ENCODE data around the gene RNF103. TPM values are rescaled to one million over a fixed set of nuclear protein-coding genes. Genes with fewer than 3 reads are reported as not detected.

RNF103 gene
- total RNA-seq, 1 donor = 28.2 TPM

GRCh38 chr2:86613515-86613914 is 10.2 kb downstream of the RNF103 start:
- no peak for TF ChIP-seq CTCF (IDR thresholded peaks at IDR 0.05; ENCODE audit: extremely low read depth, low read depth, low read length)
- H2AFZ ChIP-seq (ENCODE audit: low read length) = no peak overlapping the region
- H3K4me2 ChIP-seq (ENCODE audit: insufficient read depth, low read length) = no peak overlapping the region
- no peaks in the 10 kb centered on the region for H3K4me1 ChIP-seq (ENCODE audit: insufficient read depth, low read length)
- no peaks in the 10 kb centered on the region for H3K27me3 ChIP-seq (ENCODE audit: insufficient read depth, low read length)
- H3K4me3 ChIP-seq (ENCODE audit: insufficient read depth, low read length) = no peak overlapping the region
- peaks cover 2% of the 10 kb centered on the region for H4K20me1 ChIP-seq (ENCODE audit: insufficient read depth, low read length)
- H3K27ac ChIP-seq (ENCODE audit: low read depth, low read length) = no peak overlapping the region
- H3K79me2 ChIP-seq (ENCODE audit: insufficient read depth, low read length) = peaks cover 3% of the 10 kb centered on the region
- DNase-seq (ENCODE audit: insufficient read length, low spot score, missing footprints) = no peak
- no peaks in the 10 kb centered on the region for H3K9me3 ChIP-seq (ENCODE audit: low read depth, low read length)
- H3K36me3 ChIP-seq (ENCODE audit: insufficient read depth, low read length) = peaks cover 18% of the 10 kb centered on the region

GRCh38 chr2:86610871-86611270 is 12.8 kb downstream of the RNF103 start:
- H3K4me3 ChIP-seq (ENCODE audit: insufficient read depth, low read length) = no peak overlapping the region
- no peak overlapping the region for H2AFZ ChIP-seq (ENCODE audit: low read length)
- H3K27ac ChIP-seq (ENCODE audit: low read depth, low read length) = no peak overlapping the region
- H4K20me1 ChIP-seq (ENCODE audit: insufficient read depth, low read length) = peaks cover 2% of the 10 kb centered on the region
- H3K4me2 ChIP-seq (ENCODE audit: insufficient read depth, low read length) = no peak overlapping the region
- peaks cover 25% of the 10 kb centered on the region for H3K36me3 ChIP-seq (ENCODE audit: insufficient read depth, low read length)
- no peak for TF ChIP-seq CTCF (IDR thresholded peaks at IDR 0.05; ENCODE audit: extremely low read depth, low read depth, low read length)
- no peaks in the 10 kb centered on the region for H3K9me3 ChIP-seq (ENCODE audit: low read depth, low read length)
- H3K27me3 ChIP-seq (ENCODE audit: insufficient read depth, low read length) = no peaks in the 10 kb centered on the region
- H3K79me2 ChIP-seq (ENCODE audit: insufficient read depth, low read length) = peaks cover 2% of the 10 kb centered on the region
- DNase-seq (ENCODE audit: insufficient read length, low spot score, missing footprints) = no peak
- no peaks in the 10 kb centered on the region for H3K4me1 ChIP-seq (ENCODE audit: insufficient read depth, low read length)

GRCh38 chr2:86608832-86609410 is 14.7 kb downstream of the RNF103 start:
- no peak for DNase-seq (ENCODE audit: insufficient read length, low spot score, missing footprints)
- H3K9me3 ChIP-seq (ENCODE audit: low read depth, low read length) = no peaks in the 10 kb centered on the region
- H3K27me3 ChIP-seq (ENCODE audit: insufficient read depth, low read length) = no peaks in the 10 kb centered on the region
- no peak overlapping the region for H3K27ac ChIP-seq (ENCODE audit: low read depth, low read length)
- no peaks in the 10 kb centered on the region for H3K4me1 ChIP-seq (ENCODE audit: insufficient read depth, low read length)
- no peak overlapping the region for H3K4me2 ChIP-seq (ENCODE audit: insufficient read depth, low read length)
- H2AFZ ChIP-seq (ENCODE audit: low read length) = no peak overlapping the region
- H3K79me2 ChIP-seq (ENCODE audit: insufficient read depth, low read length) = no peaks in the 10 kb centered on the region
- no peak overlapping the region for H3K4me3 ChIP-seq (ENCODE audit: insufficient read depth, low read length)
- TF ChIP-seq CTCF (IDR thresholded peaks at IDR 0.05; ENCODE audit: extremely low read depth, low read depth, low read length) = no peak
- peaks cover under 1% of the 10 kb centered on the region for H4K20me1 ChIP-seq (ENCODE audit: insufficient read depth, low read length)
- H3K36me3 ChIP-seq (ENCODE audit: insufficient read depth, low read length) = peaks cover 30% of the 10 kb centered on the region

GRCh38 chr2:86603905-86604304 is 19.8 kb downstream of the RNF103 start:
- H2AFZ ChIP-seq (ENCODE audit: low read length) = no peak overlapping the region
- H4K20me1 ChIP-seq (ENCODE audit: insufficient read depth, low read length) = no peaks in the 10 kb centered on the region
- H3K4me3 ChIP-seq (ENCODE audit: insufficient read depth, low read length) = no peak overlapping the region
- TF ChIP-seq CTCF (IDR thresholded peaks at IDR 0.05; ENCODE audit: extremely low read depth, low read depth, low read length) = no peak
- no peaks in the 10 kb centered on the region for H3K4me1 ChIP-seq (ENCODE audit: insufficient read depth, low read length)
- H3K4me2 ChIP-seq (ENCODE audit: insufficient read depth, low read length) = no peak overlapping the region
- no peak overlapping the region for H3K27ac ChIP-seq (ENCODE audit: low read depth, low read length)
- H3K9me3 ChIP-seq (ENCODE audit: low read depth, low read length) = no peaks in the 10 kb centered on the region
- DNase-seq (ENCODE audit: insufficient read length, low spot score, missing footprints) = no peak
- H3K36me3 ChIP-seq (ENCODE audit: insufficient read depth, low read length) = peaks cover 31% of the 10 kb centered on the region
- no peaks in the 10 kb centered on the region for H3K79me2 ChIP-seq (ENCODE audit: insufficient read depth, low read length)
- H3K27me3 ChIP-seq (ENCODE audit: insufficient read depth, low read length) = no peaks in the 10 kb centered on the region

Data from osteoblast (primary cell).